Measurements from ENCODE around the gene MUCL3.

The MUCL3 gene

GRCh38 chr6:30914076-30914853, 26.5 kb upstream of the MUCL3 start, which contains the start of gene VARS2:
VARS2 (plus strand) TSS chr6:30914238; CDS start chr6:30914837, 599 bp downstream.
- peaks cover 24% of the 10 kb centered on the region for H3K4me1 ChIP-seq (ENCODE audit: insufficient read depth, low read length, severe bottlenecking)
- no peaks in the 10 kb centered on the region for H3K27me3 ChIP-seq (ENCODE audit: insufficient read depth, low read length)
- no peaks in the 10 kb centered on the region for H3K79me2 ChIP-seq (ENCODE audit: insufficient read depth, low read length)
- H3K27ac ChIP-seq (ENCODE audit: low read depth, low read length, poor library complexity, severe bottlenecking), result peak within 1 kb of the TSS; percentile 71
- no peaks in the 10 kb centered on the region for H3K9me3 ChIP-seq (ENCODE audit: low read length)
- H3K4me2 ChIP-seq (ENCODE audit: low read length), result peak within 1 kb of the TSS; percentile 95
- TF ChIP-seq CTCF (IDR thresholded peaks at IDR 0.05; ENCODE audit: low read length), result peak; percentile 16; the same call in 1 of the 2 replicates
- TF ChIP-seq EZH2 (IDR thresholded peaks at IDR 0.05; ENCODE audit: borderline replicate concordance, low read length), result no peak
- H3K4me3 ChIP-seq (ENCODE audit: low read depth, low read length, poor library complexity, severe bottlenecking), result peak within 1 kb of the TSS; percentile 87
- H3K9ac ChIP-seq (ENCODE audit: low read length), result peak within 1 kb of the TSS; percentile 83
- H3K9me2 ChIP-seq (ENCODE audit: low read depth, low read length), result no peaks in the 10 kb centered on the region
- no peaks in the 10 kb centered on the region for H4K20me1 ChIP-seq (ENCODE audit: insufficient read depth, low read length)
- H2AFZ ChIP-seq (ENCODE audit: low read length), result no peak within 1 kb of the TSS
- no peaks in the 10 kb centered on the region for H3F3A ChIP-seq (ENCODE audit: insufficient read depth, low read length)
- peaks cover 38% of the 10 kb centered on the region for H3K36me3 ChIP-seq (ENCODE audit: insufficient read depth, low read length)

- H3K27ac ChIP-seq (ENCODE audit: low read depth, low read length, poor library complexity, severe bottlenecking), result peak overlapping the region; percentile 71
Observed at GRCh38 chr6:30914854-30915590, 25.8 kb upstream of the MUCL3 start.

GRCh38 chr6:30915591-30915946, 25.2 kb upstream of the MUCL3 start:
- H4K20me1 ChIP-seq (ENCODE audit: insufficient read depth, low read length), result no peaks in the 10 kb centered on the region
- H2AFZ ChIP-seq (ENCODE audit: low read length), result no peak overlapping the region
- no peaks in the 10 kb centered on the region for H3K27me3 ChIP-seq (ENCODE audit: insufficient read depth, low read length)
- H3K9ac ChIP-seq (ENCODE audit: low read length), result peak overlapping the region; percentile 83
- H3K79me2 ChIP-seq (ENCODE audit: insufficient read depth, low read length), result no peaks in the 10 kb centered on the region
- no peaks in the 10 kb centered on the region for H3F3A ChIP-seq (ENCODE audit: insufficient read depth, low read length)
- H3K4me1 ChIP-seq (ENCODE audit: insufficient read depth, low read length, severe bottlenecking), result peaks cover 23% of the 10 kb centered on the region
- no peak for TF ChIP-seq EZH2 (IDR thresholded peaks at IDR 0.05; ENCODE audit: borderline replicate concordance, low read length)
- TF ChIP-seq CTCF (IDR thresholded peaks at IDR 0.05; ENCODE audit: low read length), result peak; percentile 65
- H3K36me3 ChIP-seq (ENCODE audit: insufficient read depth, low read length), result peaks cover 51% of the 10 kb centered on the region
- H3K27ac ChIP-seq (ENCODE audit: low read depth, low read length, poor library complexity, severe bottlenecking), result no peak overlapping the region
- H3K9me3 ChIP-seq (ENCODE audit: low read length), result no peaks in the 10 kb centered on the region
- no peaks in the 10 kb centered on the region for H3K9me2 ChIP-seq (ENCODE audit: low read depth, low read length)
- peak overlapping the region; percentile 95 for H3K4me2 ChIP-seq (ENCODE audit: low read length)
- peak overlapping the region; percentile 87 for H3K4me3 ChIP-seq (ENCODE audit: low read depth, low read length, poor library complexity, severe bottlenecking)

More at GRCh38 chr6:30914854-30915590, 25.8 kb upstream of the MUCL3 start:
- H3F3A ChIP-seq (ENCODE audit: insufficient read depth, low read length), result no peaks in the 10 kb centered on the region
- peaks cover 45% of the 10 kb centered on the region for H3K36me3 ChIP-seq (ENCODE audit: insufficient read depth, low read length)
- H4K20me1 ChIP-seq (ENCODE audit: insufficient read depth, low read length), result no peaks in the 10 kb centered on the region
- H3K9ac ChIP-seq (ENCODE audit: low read length), result peak overlapping the region; percentile 83
- no peak overlapping the region for H2AFZ ChIP-seq (ENCODE audit: low read length)
- H3K27me3 ChIP-seq (ENCODE audit: insufficient read depth, low read length), result no peaks in the 10 kb centered on the region
- peaks cover 23% of the 10 kb centered on the region for H3K4me1 ChIP-seq (ENCODE audit: insufficient read depth, low read length, severe bottlenecking)
- peak overlapping the region; percentile 87 for H3K4me3 ChIP-seq (ENCODE audit: low read depth, low read length, poor library complexity, severe bottlenecking)
- no peaks in the 10 kb centered on the region for H3K79me2 ChIP-seq (ENCODE audit: insufficient read depth, low read length)
- no peaks in the 10 kb centered on the region for H3K9me3 ChIP-seq (ENCODE audit: low read length)
- peak overlapping the region; percentile 95 for H3K4me2 ChIP-seq (ENCODE audit: low read length)
- H3K9me2 ChIP-seq (ENCODE audit: low read depth, low read length), result no peaks in the 10 kb centered on the region
- no peak for TF ChIP-seq EZH2 (IDR thresholded peaks at IDR 0.05; ENCODE audit: borderline replicate concordance, low read length)
- TF ChIP-seq CTCF (IDR thresholded peaks at IDR 0.05; ENCODE audit: low read length), result no peak
